ENCODE measurements around the gene RPP40.

DNA sequence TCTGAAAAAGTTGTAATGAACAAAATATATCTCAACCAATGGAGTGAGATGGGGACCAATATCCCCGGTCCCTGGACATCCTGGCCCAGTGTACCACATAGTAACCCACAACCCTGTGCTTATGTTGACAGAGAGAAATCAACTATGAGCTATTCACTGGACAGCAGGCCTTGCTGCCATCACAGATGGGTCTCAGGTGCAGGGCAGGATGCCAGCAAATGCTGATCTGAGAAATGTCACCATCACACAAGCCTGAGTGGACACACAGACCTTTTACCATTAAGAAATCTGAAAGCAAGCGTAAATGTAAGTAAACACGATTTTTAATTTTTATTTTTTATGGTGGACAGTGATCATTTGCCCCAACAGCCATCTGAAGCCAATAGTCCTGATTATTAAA lies 9.1 kb downstream of the RPP40 start:
- TF ChIP-seq EZH2 (IDR thresholded peaks at IDR 0.05; ENCODE audit: insufficient read depth, poor library complexity, severe bottlenecking) = no peak
- no peak for TF ChIP-seq EZH2phosphoT487 (IDR thresholded peaks at IDR 0.05; ENCODE audit: insufficient read depth, low read depth)
